ENCODE results near the gene C1orf21. TPM values are rescaled to one million over a fixed set of nuclear protein-coding genes. Genes with fewer than 3 reads are reported as not detected.

C1orf21 gene
- polyA plus RNA-seq, 3 donors = 0.23 to 1.1 (median 0.28) TPM

DNA sequence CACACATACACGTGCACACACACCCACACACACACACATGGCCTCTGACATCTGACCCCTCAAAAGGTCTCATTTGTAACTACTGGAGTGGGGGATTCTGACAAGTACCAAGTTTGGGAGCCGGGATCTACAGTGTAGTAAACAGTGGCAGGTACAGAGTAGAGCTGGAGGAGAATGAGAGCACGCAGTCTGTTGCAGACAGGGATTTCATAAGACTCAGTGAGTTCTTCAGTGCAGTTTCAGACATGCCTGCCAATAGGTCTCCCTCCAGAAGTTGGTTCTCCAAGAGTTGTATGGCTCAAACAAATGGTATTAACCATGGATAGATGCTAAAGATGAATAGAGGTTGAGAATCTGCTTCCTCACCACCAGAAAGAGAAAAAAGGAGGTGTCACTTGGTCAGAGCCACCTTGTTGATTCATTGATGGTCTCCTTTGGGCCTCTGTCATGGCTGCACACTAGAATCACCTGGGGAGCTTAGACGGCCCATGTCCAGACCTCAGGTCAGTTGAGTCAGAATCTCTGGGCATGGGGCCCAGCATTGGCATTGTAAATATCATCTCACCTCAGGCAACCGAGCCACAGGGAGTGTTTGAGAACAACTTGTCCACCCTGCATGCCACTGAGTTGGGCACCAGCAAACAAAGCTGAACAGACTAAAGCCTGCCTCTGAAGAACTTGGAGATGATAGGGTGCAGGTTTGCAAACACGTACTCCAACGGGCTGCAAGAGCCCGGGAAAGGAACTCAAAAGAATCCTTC, 245.8 kb downstream of the C1orf21 start:
- TF ChIP-seq, protein P1, sequence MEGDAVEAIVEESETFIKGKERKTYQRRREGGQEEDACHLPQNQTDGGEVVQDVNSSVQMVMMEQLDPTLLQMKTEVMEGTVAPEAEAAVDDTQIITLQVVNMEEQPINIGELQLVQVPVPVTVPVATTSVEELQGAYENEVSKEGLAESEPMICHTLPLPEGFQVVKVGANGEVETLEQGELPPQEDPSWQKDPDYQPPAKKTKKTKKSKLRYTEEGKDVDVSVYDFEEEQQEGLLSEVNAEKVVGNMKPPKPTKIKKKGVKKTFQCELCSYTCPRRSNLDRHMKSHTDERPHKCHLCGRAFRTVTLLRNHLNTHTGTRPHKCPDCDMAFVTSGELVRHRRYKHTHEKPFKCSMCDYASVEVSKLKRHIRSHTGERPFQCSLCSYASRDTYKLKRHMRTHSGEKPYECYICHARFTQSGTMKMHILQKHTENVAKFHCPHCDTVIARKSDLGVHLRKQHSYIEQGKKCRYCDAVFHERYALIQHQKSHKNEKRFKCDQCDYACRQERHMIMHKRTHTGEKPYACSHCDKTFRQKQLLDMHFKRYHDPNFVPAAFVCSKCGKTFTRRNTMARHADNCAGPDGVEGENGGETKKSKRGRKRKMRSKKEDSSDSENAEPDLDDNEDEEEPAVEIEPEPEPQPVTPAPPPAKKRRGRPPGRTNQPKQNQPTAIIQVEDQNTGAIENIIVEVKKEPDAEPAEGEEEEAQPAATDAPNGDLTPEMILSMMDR (IDR thresholded peaks at IDR 0.05) = no peak
- intact Hi-C loops (cut with micrococcal nuclease) = no loop called here
- H3K4me1 ChIP-seq (ENCODE audit: control insufficient read depth in 1 of 2, insufficient read depth in 2 of 2, low read length in 2 of 2) = peaks cover 17 to 20% of the 10 kb centered on the region in 2 donors
- Mint-ChIP-seq H3K27ac (no peak overlapping the region), H3K9me3 (peaks cover 0 to 5% (median 3%) of the 10 kb centered on the region in 7 donors), H3K27me3 (ENCODE audit: low read depth in 3 of 3) (peaks cover 0 to 1% (median 0%) of the 10 kb centered on the region in 3 donors), H3K36me3 (no peaks in the 10 kb centered on the region), H3K4me3 (no peak overlapping the region), H3K4me1 (peaks cover 35% of the 10 kb centered on the region)
- peaks cover 0 to 4% of the 10 kb centered on the region in 2 donors for H3K9me3 ChIP-seq (replicated peaks in 1 of 2; ENCODE audit: control insufficient read depth in 1 of 2, insufficient read depth in 1 of 2, low read length in 2 of 2)
- H3K36me3 ChIP-seq (replicated peaks in 1 of 2; ENCODE audit: control insufficient read depth in 1 of 2, insufficient read depth in 2 of 2, low read length in 2 of 2) = no peaks in the 10 kb centered on the region
- no peak overlapping the region for H3K4me3 ChIP-seq (replicated peaks in 1 of 3; ENCODE audit: low read depth in 2 of 3, low read length in 3 of 3)
- H3K27me3 ChIP-seq (ENCODE audit: control insufficient read depth in 2 of 2, insufficient read depth in 2 of 2, low read length in 2 of 2) = no peaks in the 10 kb centered on the region
- no peaks in the 10 kb centered on the region for H4K20me1 ChIP-seq (ENCODE audit: insufficient read depth, low read length)
- no peak overlapping the region for H3K4me2 ChIP-seq (replicated peaks; ENCODE audit: extremely low read depth, low read length, poor library complexity, severe bottlenecking)
- no peaks in the 10 kb centered on the region for H3K79me2 ChIP-seq (ENCODE audit: insufficient read depth, low read length)
- 96% methylated on average over 7 of the region's 8 CpGs for WGBS (ENCODE audit: insufficient coverage)
- no peak overlapping the region for H3K27ac ChIP-seq (ENCODE audit: low read depth in 1 of 2, low read length in 2 of 2)
- H3K9ac ChIP-seq (ENCODE audit: insufficient read depth, low read length, poor library complexity, severe bottlenecking) = no peak overlapping the region
- H2AFZ ChIP-seq (ENCODE audit: insufficient read depth, low read depth, low read length, poor library complexity, severe bottlenecking) = no peak overlapping the region
- no peak for DNase-seq

DNA sequence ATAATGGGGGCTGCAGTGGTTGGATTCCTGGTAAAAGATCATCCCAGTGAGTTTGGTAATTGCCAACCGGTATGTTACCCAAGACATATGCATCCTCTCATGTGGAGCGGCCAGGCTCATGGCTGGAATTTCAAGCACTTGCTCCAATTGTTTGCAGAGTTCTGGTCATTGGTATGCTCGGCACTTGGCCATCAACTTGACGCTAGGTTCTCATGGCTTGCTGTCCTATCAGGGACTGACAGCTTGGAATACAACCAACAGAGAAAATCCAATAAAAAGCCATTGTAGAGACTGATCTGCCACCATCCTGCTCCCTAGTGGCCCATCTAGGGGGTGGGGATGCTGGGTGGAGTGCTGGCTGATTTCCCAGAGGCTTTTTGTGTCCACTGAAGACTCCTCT, 247.0 kb downstream of the C1orf21 start:
- TF ChIP-seq, protein P1 (IDR thresholded peaks at IDR 0.05) = no peak
- Mint-ChIP-seq H3K4me3 (no peak overlapping the region), H3K36me3 (no peaks in the 10 kb centered on the region), H3K27me3 (ENCODE audit: low read depth in 3 of 3) (peaks cover 0 to 1% (median 0%) of the 10 kb centered on the region in 3 donors), H3K9me3 (peaks cover 0 to 5% (median 4%) of the 10 kb centered on the region in 7 donors), H3K4me1 (peaks cover 47% of the 10 kb centered on the region), H3K27ac (no peak overlapping the region)
- Histone ChIP-seq H3K27ac (ENCODE audit: low read depth in 1 of 2, low read length in 2 of 2) (no peak overlapping the region), H3K27me3 (ENCODE audit: control insufficient read depth in 2 of 2, insufficient read depth in 2 of 2, low read length in 2 of 2) (no peaks in the 10 kb centered on the region), H3K4me1 (ENCODE audit: control insufficient read depth in 1 of 2, insufficient read depth in 2 of 2, low read length in 2 of 2) (peaks cover 24 to 31% of the 10 kb centered on the region in 2 donors), H3K4me3 (replicated peaks in 1 of 3; ENCODE audit: low read depth in 2 of 3, low read length in 3 of 3) (no peak overlapping the region), H2AFZ (ENCODE audit: insufficient read depth, low read depth, low read length, poor library complexity, severe bottlenecking) (no peak overlapping the region), H3K36me3 (replicated peaks in 1 of 2; ENCODE audit: control insufficient read depth in 1 of 2, insufficient read depth in 2 of 2, low read length in 2 of 2) (no peaks in the 10 kb centered on the region), H4K20me1 (ENCODE audit: insufficient read depth, low read length) (no peaks in the 10 kb centered on the region), H3K4me2 (replicated peaks; ENCODE audit: extremely low read depth, low read length, poor library complexity, severe bottlenecking) (no peak overlapping the region), H3K9me3 (replicated peaks in 1 of 2; ENCODE audit: control insufficient read depth in 1 of 2, insufficient read depth in 1 of 2, low read length in 2 of 2) (peaks cover 0 to 4% of the 10 kb centered on the region in 2 donors), H3K79me2 (ENCODE audit: insufficient read depth, low read length) (no peaks in the 10 kb centered on the region), H3K9ac (ENCODE audit: insufficient read depth, low read length, poor library complexity, severe bottlenecking) (no peak overlapping the region)
- intact Hi-C loops (cut with micrococcal nuclease) = no loop called here
- WGBS (ENCODE audit: insufficient coverage) = 94% methylated on average over 2 of the region's 4 CpGs
- DNase-seq = no peak
